ENCODE data around the gene MEGF10.

The MEGF10 gene

GRCh38 chr5:127344931-127345330 lies 54.3 kb downstream of the MEGF10 start:
- Histone ChIP-seq H2AFZ (ENCODE audit: low read depth, low read length) (no peak overlapping the region), H3K4me2 (ENCODE audit: insufficient read depth, low read length) (no peak overlapping the region), H3K4me3 (ENCODE audit: low read depth in 1 of 2, low read length in 2 of 2) (no peak overlapping the region), H3K9ac (ENCODE audit: low read depth, low read length) (no peak overlapping the region), H4K20me1 (ENCODE audit: insufficient read depth, low read length) (no peaks in the 10 kb centered on the region), H3K4me1 (ENCODE audit: insufficient read depth, low read length) (no peaks in the 10 kb centered on the region), H3K27ac (ENCODE audit: low read length) (no peak overlapping the region), H3K36me3 (ENCODE audit: insufficient read depth, low read length) (no peaks in the 10 kb centered on the region), H3K27me3 (ENCODE audit: insufficient read depth, low read length, poor library complexity) (peaks cover 5% of the 10 kb centered on the region), H3K9me3 (ENCODE audit: insufficient read depth, low read length, severe bottlenecking) (no peaks in the 10 kb centered on the region), H3K79me2 (ENCODE audit: insufficient read depth, low read length) (no peaks in the 10 kb centered on the region)
- DNase-seq (no peak), ATAC-seq (ENCODE audit: insufficient read depth, low read depth) (no peak)
- TF ChIP-seq CTCF (IDR thresholded peaks at IDR 0.05; ENCODE audit: borderline replicate concordance, extremely low read depth, low read length, poor library complexity, severe bottlenecking) (no peak), EZH2 (IDR thresholded peaks at IDR 0.05; ENCODE audit: borderline replicate concordance, low read depth, low read length, severe bottlenecking) (no peak)

GRCh38 chr5:127351418-127351817 lies 60.8 kb downstream of the MEGF10 start:
- ATAC-seq (ENCODE audit: insufficient read depth, low read depth) (no peak), DNase-seq (no peak)

GRCh38 chr5:127352068-127352467 lies 61.5 kb downstream of the MEGF10 start:
- Histone ChIP-seq H3K27me3 (ENCODE audit: insufficient read depth, low read length, poor library complexity) (no peaks in the 10 kb centered on the region), H3K4me2 (ENCODE audit: insufficient read depth, low read length) (no peak overlapping the region), H3K4me1 (ENCODE audit: insufficient read depth, low read length) (no peaks in the 10 kb centered on the region), H2AFZ (ENCODE audit: low read depth, low read length) (no peak overlapping the region), H3K9ac (ENCODE audit: low read depth, low read length) (no peak overlapping the region), H3K9me3 (ENCODE audit: insufficient read depth, low read length, severe bottlenecking) (no peaks in the 10 kb centered on the region), H4K20me1 (ENCODE audit: insufficient read depth, low read length) (no peaks in the 10 kb centered on the region), H3K79me2 (ENCODE audit: insufficient read depth, low read length) (no peaks in the 10 kb centered on the region), H3K27ac (ENCODE audit: low read length) (no peak overlapping the region), H3K36me3 (ENCODE audit: insufficient read depth, low read length) (no peaks in the 10 kb centered on the region), H3K4me3 (ENCODE audit: low read depth in 1 of 2, low read length in 2 of 2) (no peak overlapping the region)
- TF ChIP-seq CTCF (IDR thresholded peaks at IDR 0.05; ENCODE audit: borderline replicate concordance, extremely low read depth, low read length, poor library complexity, severe bottlenecking) (no peak), EZH2 (IDR thresholded peaks at IDR 0.05; ENCODE audit: borderline replicate concordance, low read depth, low read length, severe bottlenecking) (no peak)
- no peak for DNase-seq
- ATAC-seq (ENCODE audit: insufficient read depth, low read depth), result no peak

More at GRCh38 chr5:127351418-127351817, 60.8 kb downstream of the MEGF10 start:
- TF ChIP-seq CTCF (IDR thresholded peaks at IDR 0.05; ENCODE audit: borderline replicate concordance, extremely low read depth, low read length, poor library complexity, severe bottlenecking) (no peak), EZH2 (IDR thresholded peaks at IDR 0.05; ENCODE audit: borderline replicate concordance, low read depth, low read length, severe bottlenecking) (no peak)
- Histone ChIP-seq H3K4me1 (ENCODE audit: insufficient read depth, low read length) (no peaks in the 10 kb centered on the region), H3K4me2 (ENCODE audit: insufficient read depth, low read length) (no peak overlapping the region), H2AFZ (ENCODE audit: low read depth, low read length) (no peak overlapping the region), H3K79me2 (ENCODE audit: insufficient read depth, low read length) (no peaks in the 10 kb centered on the region), H4K20me1 (ENCODE audit: insufficient read depth, low read length) (no peaks in the 10 kb centered on the region), H3K9me3 (ENCODE audit: insufficient read depth, low read length, severe bottlenecking) (no peaks in the 10 kb centered on the region), H3K36me3 (ENCODE audit: insufficient read depth, low read length) (no peaks in the 10 kb centered on the region), H3K9ac (ENCODE audit: low read depth, low read length) (no peak overlapping the region), H3K4me3 (ENCODE audit: low read depth in 1 of 2, low read length in 2 of 2) (no peak overlapping the region), H3K27me3 (ENCODE audit: insufficient read depth, low read length, poor library complexity) (no peaks in the 10 kb centered on the region), H3K27ac (ENCODE audit: low read length) (no peak overlapping the region)

- Histone ChIP-seq H2AFZ (ENCODE audit: low read depth, low read length) (no peak overlapping the region), H3K4me3 (ENCODE audit: low read depth in 1 of 2, low read length in 2 of 2) (no peak overlapping the region), H3K4me1 (ENCODE audit: insufficient read depth, low read length) (no peaks in the 10 kb centered on the region), H3K27ac (ENCODE audit: low read length) (no peak overlapping the region), H3K9me3 (ENCODE audit: insufficient read depth, low read length, severe bottlenecking) (no peaks in the 10 kb centered on the region), H3K36me3 (ENCODE audit: insufficient read depth, low read length) (no peaks in the 10 kb centered on the region), H3K9ac (ENCODE audit: low read depth, low read length) (no peak overlapping the region), H3K79me2 (ENCODE audit: insufficient read depth, low read length) (no peaks in the 10 kb centered on the region), H3K4me2 (ENCODE audit: insufficient read depth, low read length) (no peak overlapping the region), H3K27me3 (ENCODE audit: insufficient read depth, low read length, poor library complexity) (no peaks in the 10 kb centered on the region), H4K20me1 (ENCODE audit: insufficient read depth, low read length) (no peaks in the 10 kb centered on the region)
- DNase-seq (no peak), ATAC-seq (ENCODE audit: insufficient read depth, low read depth) (no peak)
- no peak for TF ChIP-seq CTCF (IDR thresholded peaks at IDR 0.05; ENCODE audit: borderline replicate concordance, extremely low read depth, low read length, poor library complexity, severe bottlenecking)
Observed at GRCh38 chr5:127353327-127353726, 62.7 kb downstream of the MEGF10 start.
